OCI-LY1 (cell line): Measurements from ENCODE around the gene WBP2NL.

ENCODE experiments used
- CTCF ChIP-seq: fragments of 200-600 bp; sonication (generic), shearing (Covaris generic); IDR thresholded peaks from 2 replicates; pipeline ENCODE4 v1.5.1; 2017; ENCODE audit warnings: mild to moderate bottlenecking, antibody characterized with exemption, low read length, moderate library complexity, mixed read lengths
- EZH2 ChIP-seq: fragments of 200-600 bp; sonication (generic), shearing (Covaris generic); IDR thresholded peaks from 2 replicates; pipeline ENCODE4 v1.8.0; 2017; ENCODE audit warnings: borderline replicate concordance, mixed run types, mild to moderate bottlenecking, antibody characterized with exemption, low read length, moderate library complexity, mixed read lengths

DNA sequence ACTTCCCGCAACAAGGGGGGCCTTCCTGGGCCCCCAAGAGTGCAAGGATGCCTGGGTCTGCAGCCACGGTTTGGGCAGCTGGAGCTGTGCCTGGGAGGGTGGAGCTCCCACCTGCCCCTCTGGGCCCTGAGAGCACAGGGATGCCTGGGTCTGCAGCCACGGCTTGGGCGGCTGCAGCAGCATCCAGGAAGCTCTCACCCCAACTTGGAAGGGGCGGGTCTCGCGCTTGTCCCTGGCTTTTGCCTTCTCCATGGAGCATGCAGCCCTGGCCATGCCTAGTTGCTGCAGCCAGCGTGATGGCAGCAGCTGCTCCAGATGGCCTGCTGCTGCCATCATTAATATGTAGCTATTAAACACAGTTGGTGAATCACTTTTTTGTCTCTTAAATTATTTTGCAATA, 36.7 kb downstream of the WBP2NL start:
- TF ChIP-seq CTCF (no peak), EZH2 (no peak)
